H7 (cell line): Measurements from ENCODE around the gene PASK. TPM values are rescaled to one million over a fixed set of nuclear protein-coding genes. Genes with fewer than 3 reads are reported as not detected.

Experiments used
- DNase-seq: peaks from one replicate; pipeline ENCODE4 v3.0.0; 2012
- H3K27me3 ChIP-seq: 2 replicates; pipeline ENCODE4 v1.6.0; 2011; ENCODE audit warnings: mild to moderate bottlenecking, low read length; ENCODE audit not compliant: control insufficient read depth, insufficient read depth
- H3K36me3 ChIP-seq: replicated peaks from 2 replicates; pipeline ENCODE4 v1.5.1; 2011; ENCODE audit warnings: low read length; ENCODE audit not compliant: control insufficient read depth, insufficient read depth
- H3K4me3 ChIP-seq: 2 replicates; pipeline ENCODE4 v1.5.1; 2011; ENCODE audit warnings: low read depth, mild to moderate bottlenecking, control low read depth, low read length, moderate library complexity; ENCODE audit not compliant: insufficient read depth
- total RNA-seq: library from RNA; depleted of rRNA; stranded (reverse); fragments of >200 nt; shearing (Covaris generic); gene quantifications from 2 replicates; pipeline ENCODE4 v1.2.3, GENCODE V29; 2014

PASK gene
- total RNA-seq, 1 experiment from 2014 or later, result 20.6 TPM

DNA sequence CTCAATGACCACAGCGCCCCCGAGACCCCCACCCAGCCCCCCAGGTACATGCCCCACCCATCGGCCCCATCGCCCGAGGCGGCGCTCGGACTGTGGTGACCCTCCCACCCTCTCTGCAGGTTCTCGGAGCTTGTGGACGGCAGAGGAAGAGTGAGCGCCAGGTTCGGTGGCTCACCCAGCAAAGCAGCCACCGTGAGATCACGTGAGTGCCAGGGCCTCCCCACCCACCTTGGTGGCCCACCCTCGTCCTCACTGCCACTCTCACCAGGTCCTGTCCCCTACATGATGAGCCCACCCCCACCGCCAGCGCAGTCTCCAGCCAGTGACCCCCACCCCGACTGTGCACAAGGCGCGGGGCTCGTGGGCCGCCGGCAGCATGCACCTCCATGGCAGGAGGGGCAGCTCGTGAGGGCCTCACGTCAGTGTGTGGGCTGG, 77.6 kb downstream of the PASK start:
- no peaks in the 10 kb centered on the region for H3K36me3 ChIP-seq
- no peaks in the 10 kb centered on the region for H3K27me3 ChIP-seq
- peak; percentile 45 for DNase-seq

DNA sequence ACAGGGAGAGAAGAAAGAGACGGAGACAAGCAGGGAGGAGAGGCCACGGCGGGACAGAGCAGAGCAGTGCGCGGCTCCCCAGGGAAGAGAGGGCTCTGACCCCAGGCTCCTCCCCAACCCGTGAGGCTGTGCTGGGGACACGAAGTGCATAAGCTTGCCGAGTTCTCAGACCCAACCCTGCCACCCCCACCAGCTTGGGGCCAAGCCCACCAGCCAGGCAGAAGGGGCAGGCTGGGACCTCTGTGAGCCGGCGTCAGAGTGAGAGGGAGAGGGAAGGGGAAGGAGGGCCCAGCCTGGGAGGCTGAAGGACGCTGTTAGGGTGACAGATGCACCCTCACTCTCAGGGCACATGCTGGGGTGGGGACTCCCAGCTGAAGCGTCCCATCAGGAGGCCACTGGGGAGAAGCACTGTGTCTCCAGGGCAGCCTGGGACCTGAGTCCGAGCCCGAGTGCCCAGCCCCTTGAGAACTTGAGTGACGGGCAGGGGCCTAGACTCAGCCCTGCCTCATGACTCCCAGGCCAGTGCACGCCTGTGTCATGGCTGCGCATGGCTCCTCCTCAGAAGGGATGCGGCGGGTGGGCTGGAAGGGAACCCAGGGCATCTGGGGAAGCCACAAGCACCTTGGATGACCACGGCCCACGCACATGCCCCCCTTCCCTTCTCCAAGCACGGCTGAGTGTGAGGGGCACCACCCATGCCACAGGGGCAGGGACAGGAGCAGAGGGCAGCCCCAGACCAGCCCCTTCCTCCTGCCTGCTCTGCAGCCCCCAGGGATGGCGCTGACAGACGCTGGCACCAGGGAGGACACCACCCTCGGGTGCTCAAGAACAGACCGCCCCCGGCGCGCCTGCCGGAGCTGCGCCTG, 78.2 kb downstream of the PASK start:
- Histone ChIP-seq H3K4me3 (no peak overlapping the region), H3K36me3 (no peaks in the 10 kb centered on the region), H3K27me3 (no peaks in the 10 kb centered on the region)
- DNase-seq, result peak; percentile 49

More for the DNA sequence above, 77.6 kb downstream of the PASK start:
- H3K4me3 ChIP-seq, result no peak overlapping the region

DNA sequence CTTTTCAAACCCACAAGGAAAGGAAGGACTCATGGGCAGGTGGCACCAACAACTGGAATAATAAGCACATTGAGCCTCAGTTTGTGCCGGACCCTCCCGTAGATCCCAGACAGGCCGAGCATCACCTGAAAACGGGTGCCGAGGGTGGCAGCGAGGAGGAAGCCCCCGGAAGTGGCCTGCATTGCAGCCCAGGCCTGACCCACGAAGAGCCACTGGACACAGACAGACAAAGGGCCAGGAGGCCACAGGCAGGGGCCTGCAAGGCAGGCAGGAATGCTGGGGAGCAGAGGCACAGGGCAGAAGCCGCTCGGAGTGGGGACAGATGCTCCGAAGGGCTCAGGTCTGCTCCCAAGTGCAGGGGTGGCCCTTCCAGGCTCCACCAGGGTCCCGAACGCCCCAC, 78.9 kb downstream of the PASK start:
- DNase-seq, result peak; percentile 49
- Histone ChIP-seq H3K4me3 (no peak overlapping the region), H3K27me3 (no peaks in the 10 kb centered on the region), H3K36me3 (no peaks in the 10 kb centered on the region)

DNA sequence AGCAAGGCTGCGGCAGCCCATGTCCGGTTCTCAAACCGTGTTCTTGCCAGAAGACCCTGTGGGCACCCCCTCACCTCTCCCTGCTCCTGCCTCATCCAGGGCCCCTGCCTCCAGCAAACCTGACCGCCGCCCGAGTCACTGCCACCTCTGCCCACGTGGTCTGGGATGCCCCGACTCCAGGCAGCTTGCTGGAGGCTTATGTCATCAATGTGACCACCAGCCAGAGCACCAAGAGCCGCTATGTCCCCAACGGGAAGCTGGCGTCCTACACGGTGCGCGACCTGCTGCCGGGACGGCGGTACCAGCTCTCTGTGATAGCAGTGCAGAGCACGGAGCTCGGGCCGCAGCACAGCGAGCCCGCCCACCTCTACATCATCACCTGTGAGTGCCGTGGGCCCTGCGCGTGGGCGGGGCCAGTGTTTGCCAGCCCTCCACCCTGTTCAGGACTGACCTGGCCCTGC, 79.4 kb downstream of the PASK start:
- Histone ChIP-seq H3K27me3 (no peaks in the 10 kb centered on the region), H3K36me3 (no peaks in the 10 kb centered on the region), H3K4me3 (no peak overlapping the region)
- DNase-seq, result peak; percentile 87

DNA sequence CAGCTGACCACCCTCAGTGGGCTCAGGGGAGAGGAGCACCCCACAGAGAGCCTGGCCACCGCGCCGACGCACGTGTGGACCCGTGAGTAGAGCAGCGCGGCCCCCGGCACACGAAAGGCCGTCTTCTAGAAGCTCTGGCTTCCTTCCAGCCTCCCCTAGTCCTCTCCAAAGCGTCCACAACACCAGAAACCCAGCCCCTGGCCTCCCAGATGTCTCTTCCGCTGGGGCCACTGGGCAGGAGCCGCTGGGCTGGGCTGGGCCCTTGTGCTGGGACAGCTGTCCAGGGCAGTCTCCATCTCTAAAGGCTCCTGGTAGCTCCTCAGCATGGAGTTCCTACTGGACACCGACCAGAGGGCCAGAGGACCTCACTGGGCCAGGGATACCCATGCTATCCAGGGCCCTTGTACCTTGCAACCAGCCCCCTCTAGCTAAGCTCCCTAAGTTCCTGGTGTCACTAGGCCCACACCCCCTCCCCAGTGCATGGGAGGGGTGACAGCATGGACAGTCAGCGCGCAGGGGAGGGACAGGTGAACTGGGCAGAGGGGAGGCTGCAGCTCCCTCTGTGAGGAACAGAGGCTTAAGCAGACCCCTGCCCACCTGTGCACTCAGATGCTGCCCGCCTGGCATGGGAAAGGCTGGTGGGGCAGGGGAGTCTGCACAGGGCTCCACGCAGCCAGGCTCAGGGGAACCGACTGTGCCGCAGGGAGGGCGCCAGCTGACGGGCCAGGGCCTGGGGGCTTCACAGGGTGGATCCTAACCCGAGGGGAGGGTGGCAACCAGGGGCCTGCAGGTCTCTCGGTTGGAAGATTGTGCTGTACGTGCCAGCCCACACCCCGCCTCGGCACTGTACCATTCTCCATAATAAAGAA, 80.1 kb downstream of the PASK start:
- Histone ChIP-seq H3K36me3 (no peaks in the 10 kb centered on the region), H3K4me3 (no peak overlapping the region), H3K27me3 (no peaks in the 10 kb centered on the region)
- peak; percentile 43 for DNase-seq

DNA sequence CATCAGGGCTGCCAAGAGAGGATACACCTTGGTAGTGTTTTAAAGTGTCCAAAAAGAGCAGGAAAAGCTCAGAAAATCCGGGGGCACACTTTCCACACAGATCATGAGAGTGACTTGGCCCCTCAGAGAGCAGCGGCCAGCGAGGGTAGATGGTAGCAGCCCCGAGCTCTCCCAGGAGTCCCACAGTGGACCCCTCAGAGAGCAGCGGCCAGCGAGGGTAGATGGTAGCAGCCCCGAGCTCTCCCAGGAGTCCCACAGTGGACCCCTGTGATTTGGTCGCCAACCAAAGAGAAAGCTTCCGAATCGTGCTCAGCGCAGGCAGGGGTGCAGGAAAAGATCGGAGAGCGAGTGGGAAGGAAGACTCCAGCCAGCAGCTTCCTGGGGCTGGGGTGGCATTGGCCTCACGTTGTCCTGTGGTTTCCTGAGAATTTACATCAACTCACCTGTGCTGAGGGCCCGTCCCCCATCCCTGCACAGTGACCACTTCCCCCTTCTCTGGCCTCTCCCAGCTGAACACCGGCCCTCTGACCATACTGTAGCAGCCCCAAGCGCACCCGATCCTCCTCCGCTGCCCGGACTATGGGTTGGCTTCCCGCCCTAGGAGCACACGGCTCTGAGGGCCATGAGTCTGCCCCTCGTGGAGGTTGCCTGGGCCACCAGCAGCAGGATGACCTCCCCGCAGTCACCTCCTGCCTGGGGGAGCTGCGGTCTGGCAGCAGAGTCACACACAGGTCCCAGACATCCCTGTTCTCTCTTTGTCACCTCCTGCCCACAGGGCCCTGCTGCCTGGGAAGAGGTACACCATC, 80.9 kb downstream of the PASK start:
- Histone ChIP-seq H3K36me3 (no peaks in the 10 kb centered on the region), H3K27me3 (no peaks in the 10 kb centered on the region)
- DNase-seq, result no peak

DNA sequence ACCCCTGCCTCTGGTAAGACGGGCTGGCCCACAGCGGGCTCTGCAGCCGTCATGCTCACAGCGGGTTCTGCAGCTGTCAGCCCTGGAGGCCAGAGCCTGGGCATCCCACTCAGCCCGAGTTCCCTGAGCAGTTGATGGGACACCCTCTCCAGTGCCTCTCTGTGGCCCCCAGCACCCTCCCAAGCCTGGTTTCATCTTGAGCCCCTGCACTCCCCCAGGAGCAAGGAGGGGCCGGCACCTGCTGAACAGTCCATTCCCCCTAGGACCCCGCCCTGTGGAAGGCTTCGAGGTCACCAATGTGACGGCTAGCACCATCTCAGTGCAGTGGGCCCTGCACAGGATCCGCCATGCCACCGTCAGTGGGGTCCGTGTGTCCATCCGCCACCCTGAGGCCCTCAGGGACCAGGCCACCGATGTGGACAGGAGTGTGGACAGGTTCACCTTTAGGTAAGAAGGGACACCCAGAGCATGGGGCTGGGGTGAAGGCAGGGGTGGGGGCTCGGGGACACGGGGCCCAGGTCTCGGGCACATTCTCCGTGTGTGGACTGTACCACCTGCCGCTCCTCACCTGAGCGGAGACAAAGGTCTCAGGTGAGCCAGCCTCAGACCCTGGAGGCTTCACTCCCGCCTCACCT, 81.7 kb downstream of the PASK start:
- peak; percentile 42 for DNase-seq
- Histone ChIP-seq H3K4me3 (no peak overlapping the region), H3K27me3 (no peaks in the 10 kb centered on the region), H3K36me3 (no peaks in the 10 kb centered on the region)

More for the DNA sequence above, 80.9 kb downstream of the PASK start:
- no peak overlapping the region for H3K4me3 ChIP-seq

DNA sequence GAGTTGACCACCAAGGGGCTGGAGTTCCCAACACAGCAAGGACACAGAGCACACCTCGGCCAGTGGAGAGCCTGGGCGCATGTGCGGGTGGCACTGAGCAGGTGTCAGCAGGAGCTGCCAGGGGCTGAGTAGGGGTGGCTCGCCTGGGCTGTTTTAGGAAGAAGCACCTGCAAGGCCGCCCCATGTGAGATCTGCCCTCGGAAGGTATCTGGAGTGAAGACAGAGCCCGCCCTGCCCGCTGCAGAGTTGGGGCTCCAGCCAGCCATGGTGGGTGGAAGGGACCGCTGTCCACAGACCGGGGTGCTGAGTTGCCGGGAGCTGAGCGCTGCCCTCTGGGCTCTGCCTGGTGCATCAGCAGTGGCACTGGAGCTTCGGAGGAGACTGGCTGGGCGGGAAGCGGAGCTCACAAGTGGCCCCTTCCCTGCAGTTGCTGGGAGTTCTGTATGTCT, 82.4 kb downstream of the PASK start:
- no peaks in the 10 kb centered on the region for H3K36me3 ChIP-seq
- no peaks in the 10 kb centered on the region for H3K27me3 ChIP-seq
- H3K4me3 ChIP-seq, result no peak overlapping the region
- peak; percentile 94 for DNase-seq

DNA sequence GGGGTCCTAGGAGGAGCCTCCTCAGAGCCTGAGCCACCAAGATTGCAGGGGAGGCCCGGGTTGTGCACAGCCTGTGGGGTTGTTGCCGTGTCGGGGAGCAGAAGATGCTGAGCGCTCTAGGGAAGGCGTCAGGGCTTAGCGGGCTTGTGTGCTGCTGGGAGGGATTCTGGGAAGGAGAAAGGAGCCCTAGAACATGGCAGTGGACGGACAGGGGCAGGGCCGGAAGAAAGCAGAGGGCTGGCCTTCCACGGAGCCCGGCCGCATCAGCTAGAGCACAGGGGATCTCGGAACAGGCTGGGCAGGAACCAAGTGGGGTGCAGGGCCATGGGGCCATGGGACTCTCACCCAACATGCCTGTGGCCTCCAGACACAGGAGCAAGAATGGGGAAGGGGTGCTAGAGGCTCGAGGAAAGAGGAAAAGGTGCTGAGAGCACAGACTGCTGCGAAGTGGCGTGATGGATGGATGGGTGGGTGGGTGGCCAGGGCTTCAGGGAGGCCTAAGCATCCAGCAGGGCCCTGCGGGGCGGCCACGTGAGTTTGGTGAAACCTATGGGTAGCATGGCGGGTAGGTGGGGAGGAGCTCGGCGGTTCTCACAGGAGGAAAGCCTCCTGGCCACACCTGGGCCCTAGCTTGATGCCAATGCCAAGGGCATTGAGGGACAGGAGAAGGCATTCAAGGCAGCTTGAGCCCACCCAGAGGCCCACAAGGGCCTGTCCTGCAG, 82.9 kb downstream of the PASK start:
- H3K27me3 ChIP-seq, result no peaks in the 10 kb centered on the region

DNA sequence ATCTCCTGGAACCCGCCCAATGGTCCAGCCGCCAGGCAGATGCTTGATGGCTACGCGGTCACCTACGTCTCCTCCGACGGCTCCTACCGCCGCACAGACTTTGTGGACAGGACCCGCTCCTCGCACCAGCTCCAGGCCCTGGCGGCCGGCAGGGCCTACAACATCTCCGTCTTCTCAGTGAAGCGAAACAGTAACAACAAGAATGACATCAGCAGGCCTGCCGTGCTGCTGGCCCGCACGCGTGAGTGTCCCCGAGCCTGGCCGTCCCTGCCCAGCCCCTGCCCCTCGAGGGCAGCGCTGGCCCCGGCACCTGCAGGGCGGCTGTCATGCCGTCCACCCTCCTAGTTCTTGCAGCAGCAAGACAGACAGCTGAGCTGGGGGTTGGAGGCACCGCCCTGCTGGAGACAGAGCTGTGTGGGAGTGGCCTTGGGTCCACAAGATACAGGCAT, 83.9 kb downstream of the PASK start:
- peak; percentile 52 for DNase-seq
- no peaks in the 10 kb centered on the region for H3K36me3 ChIP-seq
- H3K27me3 ChIP-seq, result no peaks in the 10 kb centered on the region
- no peak overlapping the region for H3K4me3 ChIP-seq

More for the DNA sequence above, 82.9 kb downstream of the PASK start:
- Histone ChIP-seq H3K36me3 (no peaks in the 10 kb centered on the region), H3K4me3 (no peak overlapping the region)
- DNase-seq, result peak; percentile 42

DNA sequence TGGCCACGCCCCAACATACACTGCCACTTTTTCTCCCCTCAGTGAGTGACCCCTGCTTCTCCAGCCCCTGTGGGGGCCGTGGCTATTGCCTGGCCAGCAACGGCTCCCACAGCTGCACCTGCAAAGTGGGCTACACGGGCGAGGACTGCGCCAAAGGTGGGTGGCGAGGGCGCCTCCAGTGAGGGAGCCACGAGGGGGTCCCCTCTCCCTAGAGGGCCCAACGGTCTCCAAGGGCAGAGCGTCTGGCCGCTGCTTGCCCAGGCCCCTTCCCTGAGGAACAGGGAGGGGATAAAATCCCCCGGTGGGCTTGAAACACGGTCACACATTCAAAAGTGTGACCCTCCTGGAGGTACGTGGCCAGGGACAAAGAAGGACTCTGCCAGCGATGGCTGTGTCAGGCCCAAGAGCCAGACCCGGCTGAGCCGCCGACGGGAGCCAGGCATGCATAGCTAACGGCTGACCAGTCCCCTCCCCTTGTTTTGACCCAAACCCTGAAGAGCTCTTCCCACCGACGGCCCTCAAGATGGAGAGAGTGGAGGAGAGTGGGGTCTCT, 84.4 kb downstream of the PASK start:
- Histone ChIP-seq H3K4me3 (no peak overlapping the region), H3K36me3 (no peaks in the 10 kb centered on the region), H3K27me3 (no peaks in the 10 kb centered on the region)
- no peak for DNase-seq

DNA sequence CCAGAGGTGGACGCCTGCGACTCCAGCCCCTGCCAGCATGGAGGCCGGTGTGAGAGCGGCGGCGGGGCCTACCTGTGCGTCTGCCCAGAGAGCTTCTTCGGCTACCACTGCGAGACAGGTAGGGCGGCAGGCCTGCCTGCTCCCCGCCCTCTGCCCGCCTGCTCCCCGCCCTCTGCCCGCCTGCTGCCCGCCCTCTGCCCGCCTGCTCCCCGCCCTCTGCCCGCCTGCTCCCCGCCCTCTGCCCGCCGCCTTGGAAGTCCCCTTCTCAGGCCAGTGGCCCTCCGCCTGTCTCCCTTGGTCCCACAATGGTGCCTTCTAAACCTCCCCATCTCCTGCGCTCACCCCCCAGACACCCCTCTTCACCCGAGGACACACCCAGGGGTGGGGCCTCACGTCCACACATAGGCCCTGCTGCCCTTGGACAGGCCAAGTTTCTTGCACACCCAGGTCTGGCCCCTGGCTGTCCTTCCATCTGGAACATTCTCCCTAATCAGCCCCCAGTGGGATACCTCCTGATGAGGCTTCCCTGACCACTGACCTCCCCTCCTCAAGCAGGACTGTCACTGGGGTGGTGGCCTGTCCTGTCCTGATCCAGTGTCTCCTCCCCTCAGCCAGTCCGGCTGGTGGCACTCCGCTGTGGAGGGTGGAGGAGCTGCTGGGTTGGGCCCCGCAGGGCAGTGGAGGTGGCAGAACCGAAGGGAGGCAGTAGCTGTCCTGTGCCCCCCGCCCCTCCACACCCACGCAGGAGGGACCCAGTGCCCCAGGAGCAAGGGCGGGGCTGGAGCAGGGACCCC, 85.1 kb downstream of the PASK start:
- DNase-seq, result peak; percentile 93
- Histone ChIP-seq H3K36me3 (no peaks in the 10 kb centered on the region), H3K27me3 (no peaks in the 10 kb centered on the region), H3K4me3 (no peak overlapping the region; the same call in 1 of the 2 replicates)
